ENCODE data around the gene STX7. TPM values are rescaled to one million over a fixed set of nuclear protein-coding genes. Genes with fewer than 3 reads are reported as not detected.

STX7 gene
- total and polyA plus RNA-seq, 9 donors: 21.3 to 57.2 (median 44.0) TPM

- H3K4me3 ChIP-seq: peak overlapping the region; percentile 72
- no peaks in the 10 kb centered on the region for H3K36me3 ChIP-seq
- no peak for DNase-seq
- 18 to 31% (median 22%) methylated on average over 2 of the region's 2 CpGs for WGBS, 3 donors
- H3K27me3 ChIP-seq: no peaks in the 10 kb centered on the region
- TF ChIP-seq, protein P1, sequence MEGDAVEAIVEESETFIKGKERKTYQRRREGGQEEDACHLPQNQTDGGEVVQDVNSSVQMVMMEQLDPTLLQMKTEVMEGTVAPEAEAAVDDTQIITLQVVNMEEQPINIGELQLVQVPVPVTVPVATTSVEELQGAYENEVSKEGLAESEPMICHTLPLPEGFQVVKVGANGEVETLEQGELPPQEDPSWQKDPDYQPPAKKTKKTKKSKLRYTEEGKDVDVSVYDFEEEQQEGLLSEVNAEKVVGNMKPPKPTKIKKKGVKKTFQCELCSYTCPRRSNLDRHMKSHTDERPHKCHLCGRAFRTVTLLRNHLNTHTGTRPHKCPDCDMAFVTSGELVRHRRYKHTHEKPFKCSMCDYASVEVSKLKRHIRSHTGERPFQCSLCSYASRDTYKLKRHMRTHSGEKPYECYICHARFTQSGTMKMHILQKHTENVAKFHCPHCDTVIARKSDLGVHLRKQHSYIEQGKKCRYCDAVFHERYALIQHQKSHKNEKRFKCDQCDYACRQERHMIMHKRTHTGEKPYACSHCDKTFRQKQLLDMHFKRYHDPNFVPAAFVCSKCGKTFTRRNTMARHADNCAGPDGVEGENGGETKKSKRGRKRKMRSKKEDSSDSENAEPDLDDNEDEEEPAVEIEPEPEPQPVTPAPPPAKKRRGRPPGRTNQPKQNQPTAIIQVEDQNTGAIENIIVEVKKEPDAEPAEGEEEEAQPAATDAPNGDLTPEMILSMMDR (IDR thresholded peaks at IDR 0.05): no peak
- no peak for TF ChIP-seq POLR2A (IDR thresholded peaks at IDR 0.05)
- TF ChIP-seq EP300 (IDR thresholded peaks at IDR 0.05): no peak
- peaks cover 5% of the 10 kb centered on the region for H3K4me1 ChIP-seq (ENCODE audit: insufficient read depth)
- H3K9me3 ChIP-seq: no peaks in the 10 kb centered on the region
- intact Hi-C loops (cut with DNase I): no loop called here
- no peak overlapping the region for H3K27ac ChIP-seq
Measured at GRCh38 chr6:132511831-132512220, 1.1 kb downstream of the STX7 start.

DNA sequence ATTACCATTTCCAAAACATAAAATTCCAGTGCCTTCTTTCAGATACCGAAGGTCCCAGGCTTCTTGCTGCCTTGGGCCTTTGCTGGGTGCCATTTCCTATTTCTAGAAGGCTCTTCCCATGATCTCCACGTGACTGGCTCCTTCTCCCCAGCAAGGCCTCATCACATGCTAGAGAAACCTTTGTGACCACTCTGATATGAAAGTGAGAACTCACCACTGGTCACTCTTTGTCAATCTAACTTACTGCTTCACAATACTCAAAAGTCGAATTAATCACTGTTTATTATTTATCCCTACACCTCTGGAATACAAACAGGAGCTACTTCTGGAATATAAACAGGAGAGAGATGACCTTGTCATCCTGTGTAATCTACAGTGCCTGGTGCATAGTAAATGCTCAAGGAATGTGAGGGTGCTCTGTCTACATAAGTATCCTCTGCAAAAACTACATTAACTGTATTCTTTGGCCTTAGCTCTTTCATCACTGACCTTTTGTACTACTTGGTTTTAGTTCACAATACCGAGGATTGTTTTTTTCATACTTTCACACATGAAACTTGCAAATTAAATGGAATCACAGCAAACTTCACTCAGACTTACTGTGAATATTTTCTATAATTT, 1.6 kb downstream of the STX7 start:
- DNase-seq: peak in 1 of 5 donors; percentile 12
- Histone ChIP-seq H3K4me1 (ENCODE audit: insufficient read depth) (peaks cover 5% of the 10 kb centered on the region), H3K27me3 (no peaks in the 10 kb centered on the region), H3K36me3 (no peaks in the 10 kb centered on the region), H3K4me3 (peak overlapping the region; percentile 72), H3K27ac (no peak overlapping the region), H3K9me3 (no peaks in the 10 kb centered on the region)
- 27 to 39% (median 36%) methylated on average over 4 of the region's 4 CpGs for WGBS, 3 donors
- TF ChIP-seq, protein P1 (IDR thresholded peaks at IDR 0.05): no peak
- TF ChIP-seq EP300 (IDR thresholded peaks at IDR 0.05) (no peak), POLR2A (IDR thresholded peaks at IDR 0.05) (no peak)
- intact Hi-C loops (cut with DNase I): no loop called here

DNA sequence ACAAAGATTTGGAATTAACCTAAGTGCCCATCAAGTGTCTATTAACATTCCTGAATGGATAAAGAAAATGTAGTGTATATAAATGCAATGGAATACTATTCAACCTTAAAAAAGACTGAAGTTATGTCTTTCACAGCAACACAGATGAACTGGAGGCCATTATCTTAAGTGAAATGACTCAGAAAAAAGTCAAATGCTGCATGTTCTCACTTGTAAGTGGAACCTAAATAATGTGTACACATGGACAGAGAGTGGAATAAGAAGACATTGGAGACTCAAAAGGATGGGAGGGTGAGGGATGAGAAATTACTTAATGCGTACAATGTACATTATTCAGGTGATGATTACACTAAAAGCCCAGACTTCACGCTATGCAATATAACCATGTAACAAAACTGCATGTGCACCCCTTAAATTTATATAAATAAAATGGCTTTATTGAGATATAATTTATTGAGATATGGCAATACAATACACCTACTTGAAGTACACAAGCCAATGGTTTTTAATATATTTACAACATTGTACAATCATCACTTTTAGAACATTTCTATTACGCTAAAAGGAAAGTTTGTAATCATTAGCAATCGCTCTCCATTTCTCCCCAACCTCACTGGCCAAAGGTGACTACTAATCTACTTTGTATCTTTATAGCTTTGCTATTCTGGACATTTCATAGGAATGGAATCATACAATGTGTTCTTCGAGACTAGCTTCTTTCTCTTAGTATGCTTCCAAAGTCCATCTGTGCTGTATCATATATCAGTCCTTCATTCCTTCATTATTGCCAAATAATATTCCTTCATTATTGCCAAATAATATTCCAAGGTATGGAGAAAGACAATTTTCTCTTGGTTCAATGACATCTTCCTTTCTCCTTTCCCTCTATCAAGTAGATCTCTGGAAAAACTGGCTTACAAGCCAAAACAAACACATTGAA, 5.8 kb downstream of the STX7 start:
- TF ChIP-seq, protein P1 (IDR thresholded peaks at IDR 0.05): no peak
- no peak for TF ChIP-seq POLR2A (IDR thresholded peaks at IDR 0.05)
- TF ChIP-seq EP300 (IDR thresholded peaks at IDR 0.05): no peak
- no peaks in the 10 kb centered on the region for H3K9me3 ChIP-seq
- H3K4me3 ChIP-seq: no peak overlapping the region
- DNase-seq: no peak
- intact Hi-C loops (cut with DNase I): no loop called here
- no peak overlapping the region for H3K27ac ChIP-seq
- H3K36me3 ChIP-seq: no peaks in the 10 kb centered on the region
- 95 to 98% (median 98%) methylated on average over 5 of the region's 5 CpGs for WGBS, 3 donors
- H3K4me1 ChIP-seq (ENCODE audit: insufficient read depth): peaks cover 13% of the 10 kb centered on the region
- H3K27me3 ChIP-seq: no peaks in the 10 kb centered on the region

DNA sequence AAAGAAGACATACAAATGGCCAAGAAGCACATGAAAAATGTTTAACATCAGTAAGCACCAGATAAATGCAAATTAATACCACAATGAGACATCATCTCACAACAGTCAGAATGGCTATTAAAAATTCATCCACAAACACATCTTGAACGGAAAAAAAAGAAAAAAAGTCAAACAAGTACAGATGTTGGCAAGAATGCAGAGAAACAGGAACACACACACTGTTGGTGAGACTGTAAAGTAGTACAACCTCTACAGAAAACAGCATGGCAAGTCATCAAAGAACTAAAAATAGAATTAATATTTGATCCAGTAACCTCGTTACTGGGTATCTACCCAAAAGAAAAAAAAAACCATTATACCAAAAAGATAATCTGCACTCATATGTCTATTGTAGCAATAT, 6.5 kb downstream of the STX7 start:
- Histone ChIP-seq H3K27ac (no peak overlapping the region), H3K36me3 (no peaks in the 10 kb centered on the region), H3K9me3 (no peaks in the 10 kb centered on the region), H3K27me3 (no peaks in the 10 kb centered on the region), H3K4me1 (ENCODE audit: insufficient read depth) (peaks cover 13% of the 10 kb centered on the region), H3K4me3 (no peak overlapping the region)
- intact Hi-C loops (cut with DNase I): no loop called here
- TF ChIP-seq POLR2A (IDR thresholded peaks at IDR 0.05) (no peak), EP300 (IDR thresholded peaks at IDR 0.05) (no peak)
- TF ChIP-seq, protein P1 (IDR thresholded peaks at IDR 0.05): no peak
- no peak for DNase-seq
- 36 to 59% (median 52%) methylated on average over 2 of the region's 2 CpGs for WGBS, 3 donors
